HL-60 (cell line): ENCODE data around the gene MYRIP.

Experiments
- CTCF ChIP-seq: IDR thresholded peaks from one replicate; pipeline ENCODE4 v1.5.1; 2011; ENCODE audit warnings: low read length, control low read depth, inconsistent platforms; ENCODE audit not compliant: insufficient read depth
- GABPA ChIP-seq: IDR thresholded peaks from 2 replicates; pipeline ENCODE4 v1.6.1; 2012; ENCODE audit warnings: low read depth
- TF ChIP-seq, protein P1 (sequence below): IDR thresholded peaks from 2 replicates; pipeline ENCODE4 v1.6.1; 2012; ENCODE audit warnings: low read depth; ENCODE audit not compliant: insufficient replicate concordance

GRCh38 chr3:40224796-40225515, 415.5 kb downstream of the MYRIP start:
- TF ChIP-seq, protein P1, sequence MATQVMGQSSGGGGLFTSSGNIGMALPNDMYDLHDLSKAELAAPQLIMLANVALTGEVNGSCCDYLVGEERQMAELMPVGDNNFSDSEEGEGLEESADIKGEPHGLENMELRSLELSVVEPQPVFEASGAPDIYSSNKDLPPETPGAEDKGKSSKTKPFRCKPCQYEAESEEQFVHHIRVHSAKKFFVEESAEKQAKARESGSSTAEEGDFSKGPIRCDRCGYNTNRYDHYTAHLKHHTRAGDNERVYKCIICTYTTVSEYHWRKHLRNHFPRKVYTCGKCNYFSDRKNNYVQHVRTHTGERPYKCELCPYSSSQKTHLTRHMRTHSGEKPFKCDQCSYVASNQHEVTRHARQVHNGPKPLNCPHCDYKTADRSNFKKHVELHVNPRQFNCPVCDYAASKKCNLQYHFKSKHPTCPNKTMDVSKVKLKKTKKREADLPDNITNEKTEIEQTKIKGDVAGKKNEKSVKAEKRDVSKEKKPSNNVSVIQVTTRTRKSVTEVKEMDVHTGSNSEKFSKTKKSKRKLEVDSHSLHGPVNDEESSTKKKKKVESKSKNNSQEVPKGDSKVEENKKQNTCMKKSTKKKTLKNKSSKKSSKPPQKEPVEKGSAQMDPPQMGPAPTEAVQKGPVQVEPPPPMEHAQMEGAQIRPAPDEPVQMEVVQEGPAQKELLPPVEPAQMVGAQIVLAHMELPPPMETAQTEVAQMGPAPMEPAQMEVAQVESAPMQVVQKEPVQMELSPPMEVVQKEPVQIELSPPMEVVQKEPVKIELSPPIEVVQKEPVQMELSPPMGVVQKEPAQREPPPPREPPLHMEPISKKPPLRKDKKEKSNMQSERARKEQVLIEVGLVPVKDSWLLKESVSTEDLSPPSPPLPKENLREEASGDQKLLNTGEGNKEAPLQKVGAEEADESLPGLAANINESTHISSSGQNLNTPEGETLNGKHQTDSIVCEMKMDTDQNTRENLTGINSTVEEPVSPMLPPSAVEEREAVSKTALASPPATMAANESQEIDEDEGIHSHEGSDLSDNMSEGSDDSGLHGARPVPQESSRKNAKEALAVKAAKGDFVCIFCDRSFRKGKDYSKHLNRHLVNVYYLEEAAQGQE: no peak
- TF ChIP-seq CTCF (no peak), GABPA (no peak)
